ENCODE measurements around the gene MYO7B. TPM values are rescaled to one million over a fixed set of nuclear protein-coding genes. Genes with fewer than 3 reads are reported as not detected.
A peak's percentile ranks its signal among the peaks of the same experiment; 100 is the strongest.

MYO7B gene
- total RNA-seq, 1 donor from 2014 or later: 5.2 TPM

GRCh38 chr2:127678991-127679390 lies 143.5 kb downstream of the MYO7B start:
- Histone ChIP-seq H3K36me3 (no peaks in the 10 kb centered on the region), H3K27ac (no peak overlapping the region), H3K4me1 (peaks cover 36% of the 10 kb centered on the region), H3K9me3 (no peaks in the 10 kb centered on the region), H3K27me3 (ENCODE audit: low read depth) (no peaks in the 10 kb centered on the region), H3K4me3 (no peak overlapping the region)
- intact Hi-C loops (cut with DNase I): no loop called here
- ATAC-seq (no peak), DNase-seq (no peak)
- TF ChIP-seq, protein P1, sequence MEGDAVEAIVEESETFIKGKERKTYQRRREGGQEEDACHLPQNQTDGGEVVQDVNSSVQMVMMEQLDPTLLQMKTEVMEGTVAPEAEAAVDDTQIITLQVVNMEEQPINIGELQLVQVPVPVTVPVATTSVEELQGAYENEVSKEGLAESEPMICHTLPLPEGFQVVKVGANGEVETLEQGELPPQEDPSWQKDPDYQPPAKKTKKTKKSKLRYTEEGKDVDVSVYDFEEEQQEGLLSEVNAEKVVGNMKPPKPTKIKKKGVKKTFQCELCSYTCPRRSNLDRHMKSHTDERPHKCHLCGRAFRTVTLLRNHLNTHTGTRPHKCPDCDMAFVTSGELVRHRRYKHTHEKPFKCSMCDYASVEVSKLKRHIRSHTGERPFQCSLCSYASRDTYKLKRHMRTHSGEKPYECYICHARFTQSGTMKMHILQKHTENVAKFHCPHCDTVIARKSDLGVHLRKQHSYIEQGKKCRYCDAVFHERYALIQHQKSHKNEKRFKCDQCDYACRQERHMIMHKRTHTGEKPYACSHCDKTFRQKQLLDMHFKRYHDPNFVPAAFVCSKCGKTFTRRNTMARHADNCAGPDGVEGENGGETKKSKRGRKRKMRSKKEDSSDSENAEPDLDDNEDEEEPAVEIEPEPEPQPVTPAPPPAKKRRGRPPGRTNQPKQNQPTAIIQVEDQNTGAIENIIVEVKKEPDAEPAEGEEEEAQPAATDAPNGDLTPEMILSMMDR (IDR thresholded peaks at IDR 0.05): no peak

- Histone ChIP-seq H3K36me3 (no peaks in the 10 kb centered on the region), H3K9me3 (no peaks in the 10 kb centered on the region), H3K27me3 (ENCODE audit: low read depth) (no peaks in the 10 kb centered on the region), H3K27ac (no peak overlapping the region), H3K4me3 (peak overlapping the region; percentile 49), H3K4me1 (peaks cover 29% of the 10 kb centered on the region)
- TF ChIP-seq, protein P1 (IDR thresholded peaks at IDR 0.05): no peak
- ATAC-seq (no peak), DNase-seq (no peak)
- intact Hi-C loops (cut with DNase I): no loop called here
Observed at GRCh38 chr2:127679680-127680361, 144.3 kb downstream of the MYO7B start.

DNA sequence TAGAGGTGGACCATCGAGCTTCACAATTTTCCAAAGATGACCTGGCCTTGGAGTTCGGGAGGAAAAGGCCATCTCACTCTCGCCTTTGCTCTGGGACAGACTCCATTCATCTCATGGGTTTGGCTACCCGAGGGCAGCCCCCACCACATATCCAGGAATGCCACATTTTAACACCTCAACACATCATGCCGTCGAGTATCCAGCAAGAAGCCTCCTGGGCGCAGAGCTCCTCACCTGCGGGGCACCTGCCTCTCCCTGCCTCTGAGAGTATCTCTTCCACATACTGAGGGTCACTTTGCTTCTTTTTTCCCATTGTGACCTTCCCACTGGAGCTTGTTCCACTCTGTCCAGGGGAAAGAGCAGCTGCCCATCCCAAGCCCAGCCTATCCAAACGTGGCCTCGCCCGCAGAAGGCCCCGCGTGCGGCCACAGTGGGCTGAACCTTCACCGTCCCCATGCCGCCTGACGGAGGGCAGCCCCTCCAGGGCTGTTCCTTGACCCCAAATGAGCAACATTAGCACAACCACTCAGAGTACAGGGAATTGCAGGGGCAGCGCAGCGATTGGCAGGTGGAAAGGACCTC lies 145.3 kb downstream of the MYO7B start:
- H3K4me3 ChIP-seq: peak overlapping the region; percentile 49
- intact Hi-C loops (cut with DNase I): no loop called here

DNA sequence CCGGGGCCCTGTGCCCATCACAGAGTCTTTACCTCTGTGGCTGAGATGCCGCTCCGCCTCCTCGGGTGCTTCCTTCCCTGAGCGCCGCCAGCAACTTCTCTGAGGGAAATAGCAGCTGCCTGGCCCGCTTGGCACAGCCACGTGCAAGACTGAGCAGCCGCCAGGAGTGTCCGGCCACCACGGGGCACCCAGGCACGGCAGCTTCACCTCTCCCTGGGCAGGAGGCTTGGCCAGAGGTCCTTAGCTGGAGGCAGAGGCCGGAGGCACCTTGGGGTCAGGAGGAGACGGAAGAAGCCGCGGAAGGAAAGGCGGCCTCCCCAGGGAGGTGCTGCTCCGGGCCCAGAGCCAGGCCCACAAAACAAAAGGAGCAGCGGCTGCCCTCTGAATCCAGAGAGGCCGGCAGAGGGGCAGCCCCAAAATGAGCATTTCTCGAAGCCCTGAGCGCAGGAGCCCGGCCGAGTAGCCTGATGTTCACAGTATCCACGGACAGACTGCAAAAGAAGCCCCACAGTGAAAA lies 145.9 kb downstream of the MYO7B start:
- no peaks in the 10 kb centered on the region for H3K36me3 ChIP-seq
- TF ChIP-seq, protein P1 (IDR thresholded peaks at IDR 0.05): no peak
- peaks cover 27% of the 10 kb centered on the region for H3K4me1 ChIP-seq
- peak overlapping the region; percentile 49 for H3K4me3 ChIP-seq
- no peaks in the 10 kb centered on the region for H3K9me3 ChIP-seq
- H3K27ac ChIP-seq: peak overlapping the region; percentile 36
- H3K27me3 ChIP-seq (ENCODE audit: low read depth): no peaks in the 10 kb centered on the region
- DNase-seq (no peak), ATAC-seq (no peak)
- intact Hi-C loops (cut with DNase I): no loop called here

More for the DNA sequence above, 145.3 kb downstream of the MYO7B start:
- peaks cover 29% of the 10 kb centered on the region for H3K4me1 ChIP-seq
- DNase-seq (no peak), ATAC-seq (no peak)
- H3K36me3 ChIP-seq: no peaks in the 10 kb centered on the region
- no peaks in the 10 kb centered on the region for H3K27me3 ChIP-seq (ENCODE audit: low read depth)
- TF ChIP-seq, protein P1 (IDR thresholded peaks at IDR 0.05): no peak
- H3K27ac ChIP-seq: peak overlapping the region; percentile 36
- no peaks in the 10 kb centered on the region for H3K9me3 ChIP-seq

DNA sequence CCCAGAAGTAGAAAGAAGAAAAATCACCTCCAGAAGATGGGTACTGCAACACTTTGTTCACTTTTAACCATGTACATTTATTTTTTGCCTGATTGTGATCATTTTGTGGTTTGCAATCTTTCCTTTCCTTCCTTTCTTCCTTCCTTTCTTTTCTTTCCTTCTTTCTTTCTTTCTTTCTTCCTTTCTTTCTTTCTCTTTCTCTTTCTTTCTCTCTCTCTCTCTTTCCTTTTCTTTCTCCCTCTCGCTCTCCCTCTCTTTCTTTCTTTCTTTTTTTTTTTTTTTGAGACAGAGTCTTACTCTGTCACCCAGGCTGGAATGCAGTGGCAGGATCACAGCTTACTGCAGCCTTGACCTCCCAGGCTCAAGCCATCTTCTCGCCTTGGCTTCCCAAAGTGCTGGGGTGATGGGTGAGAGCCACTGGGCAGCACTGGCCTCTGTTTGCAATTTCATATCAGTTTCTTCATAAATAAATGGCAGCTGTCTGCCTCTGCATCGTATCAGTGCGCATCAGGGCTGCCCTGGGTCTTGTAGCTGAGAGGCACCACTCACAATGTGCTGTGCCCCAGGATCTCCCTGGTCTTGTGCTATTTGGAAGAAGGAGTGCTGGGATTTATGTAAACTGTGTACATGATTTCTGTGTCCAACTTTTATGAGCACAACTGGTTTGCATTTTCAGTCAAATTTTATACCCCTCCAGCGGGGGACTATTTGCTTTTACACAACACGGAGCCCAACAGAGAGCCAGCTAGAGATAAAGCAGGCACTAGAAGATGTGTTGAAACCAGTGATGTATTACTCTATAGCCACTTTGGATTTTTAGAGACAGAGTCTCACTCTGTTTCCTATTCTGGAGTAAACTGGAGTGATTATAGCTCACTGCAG lies 146.7 kb downstream of the MYO7B start:
- ATAC-seq: no peak
- Histone ChIP-seq H3K27me3 (ENCODE audit: low read depth) (no peaks in the 10 kb centered on the region), H3K36me3 (no peaks in the 10 kb centered on the region), H3K4me1 (peaks cover 20% of the 10 kb centered on the region), H3K4me3 (no peak overlapping the region), H3K27ac (peak overlapping the region; percentile 36), H3K9me3 (no peaks in the 10 kb centered on the region)
- TF ChIP-seq, protein P1 (IDR thresholded peaks at IDR 0.05): no peak
- intact Hi-C loops (cut with DNase I): no loop called here
- DNase-seq: no peak
